ENCODE results near the gene CLEC4G.
A peak's percentile ranks its signal among the peaks of the same experiment; 100 is the strongest.
"Not testable (repeated sequence)": the region's sequence is repeated elsewhere in the genome, so short reads cannot be mapped to it uniquely, and the experiment has no call there.

Gene CLEC4G, protein sequence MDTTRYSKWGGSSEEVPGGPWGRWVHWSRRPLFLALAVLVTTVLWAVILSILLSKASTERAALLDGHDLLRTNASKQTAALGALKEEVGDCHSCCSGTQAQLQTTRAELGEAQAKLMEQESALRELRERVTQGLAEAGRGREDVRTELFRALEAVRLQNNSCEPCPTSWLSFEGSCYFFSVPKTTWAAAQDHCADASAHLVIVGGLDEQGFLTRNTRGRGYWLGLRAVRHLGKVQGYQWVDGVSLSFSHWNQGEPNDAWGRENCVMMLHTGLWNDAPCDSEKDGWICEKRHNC

DNA sequence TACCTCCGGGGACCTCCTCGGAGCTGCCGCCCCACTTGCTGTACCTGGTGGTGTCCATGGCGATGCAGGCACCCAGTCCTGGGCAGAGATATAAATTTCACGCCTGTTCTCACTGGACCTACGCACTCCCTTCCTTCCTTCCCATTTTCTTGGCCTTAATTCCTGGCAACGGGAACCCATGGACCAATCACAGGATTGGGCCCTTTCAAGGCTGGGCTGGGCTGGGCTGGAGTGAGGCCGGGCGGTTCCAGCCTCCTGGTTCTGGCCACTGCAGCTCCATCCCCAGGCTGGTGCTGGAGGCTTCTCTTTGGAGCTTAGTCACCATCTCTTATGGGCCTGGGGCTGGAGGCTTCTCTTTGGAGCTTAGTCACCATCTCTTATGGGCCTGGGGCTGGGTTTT lies at the start of gene CLEC4G:
Gene CLEC4G (minus strand): TSS at position 66 of the 400 bp plus-strand sequence. CDS start 8 bp downstream, at position 58.
- DNase-seq, result no peak

DNA sequence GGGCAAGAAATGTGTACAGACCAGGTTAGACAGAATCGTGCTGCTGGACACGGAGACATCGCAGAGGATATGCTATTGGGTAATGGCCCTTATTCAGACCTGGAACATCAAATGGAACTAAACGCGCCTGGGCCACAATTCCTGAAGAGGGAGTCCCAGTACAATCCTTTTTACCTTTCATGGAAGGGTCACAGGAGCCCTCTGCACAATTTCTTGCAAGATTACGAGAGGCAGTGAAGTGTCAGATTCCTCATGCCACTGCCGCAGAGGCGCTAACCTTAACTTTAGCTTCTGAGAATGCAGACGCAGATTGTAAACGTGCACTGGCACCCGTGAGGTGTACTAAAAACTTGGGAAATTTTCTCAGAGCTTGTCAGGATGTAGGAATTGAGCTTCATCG lies 49.2 kb upstream of the CLEC4G start:
- no peak for DNase-seq

DNA sequence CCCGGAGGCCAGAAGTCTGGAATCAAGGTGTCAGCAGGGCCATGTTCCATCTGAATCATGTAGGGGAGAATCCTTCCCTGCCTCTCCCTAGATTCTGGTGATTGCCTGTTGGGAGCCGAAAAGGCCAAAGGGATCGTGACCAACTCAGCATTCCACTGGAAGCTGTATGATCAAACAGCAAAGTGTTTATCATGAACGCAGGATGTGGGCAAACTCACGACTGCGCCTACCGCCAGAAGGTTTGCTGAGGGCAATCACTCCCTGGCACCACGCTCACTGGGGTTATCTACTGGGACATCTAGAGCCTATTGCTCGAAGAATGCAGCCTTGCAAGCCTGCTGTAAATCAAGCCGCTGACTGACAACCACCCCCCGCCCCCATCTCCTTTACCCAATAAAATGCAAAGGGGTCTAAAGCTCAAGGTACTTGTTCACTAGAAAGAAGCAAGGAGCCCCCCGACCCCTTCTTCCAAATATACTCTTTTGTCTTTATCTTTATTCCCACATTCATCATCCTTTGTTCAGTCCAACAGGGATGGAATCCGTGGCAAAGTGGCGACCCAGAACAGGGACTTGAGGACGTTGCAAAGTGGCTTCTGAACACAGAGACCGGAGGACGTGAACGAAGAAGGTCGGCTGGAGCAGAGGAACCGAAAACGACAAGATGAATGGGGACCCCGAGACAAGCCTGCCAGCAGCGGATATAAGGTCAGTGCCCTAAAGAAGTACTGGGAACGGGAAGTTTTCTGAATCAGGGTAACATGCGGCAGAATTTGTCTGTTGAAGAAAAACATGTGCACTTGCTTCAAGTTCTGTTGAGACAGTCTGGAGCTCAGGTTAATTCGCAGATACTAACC lies 47.9 kb upstream of the CLEC4G start:
- no peak for DNase-seq

GRCh38 chr19:7778081-7778480 lies 46.2 kb upstream of the CLEC4G start:
- peak; percentile 53 for DNase-seq

- no peak for DNase-seq
Observed at GRCh38 chr19:7775761-7776160, 43.9 kb upstream of the CLEC4G start.

DNA sequence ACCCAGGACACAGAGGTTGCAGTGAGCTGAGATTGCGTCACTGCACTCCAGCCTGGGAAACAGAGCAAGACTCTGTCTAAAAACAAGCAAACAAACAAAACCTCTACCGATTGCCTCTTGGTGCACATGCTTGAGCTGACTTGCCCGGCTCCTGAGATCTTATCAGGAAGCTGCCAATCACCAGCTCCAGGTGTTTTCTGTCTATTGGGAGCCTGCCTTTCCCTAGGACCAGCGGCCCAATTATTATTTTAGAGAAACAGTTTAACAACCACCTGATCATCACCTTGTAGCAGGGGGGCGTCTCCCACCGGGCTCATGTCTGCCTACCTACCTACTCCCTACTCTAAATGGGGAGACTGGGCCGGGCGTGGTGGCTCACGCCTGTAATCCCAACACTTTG lies 41.9 kb upstream of the CLEC4G start:
- DNase-seq, result no peak

- DNase-seq, result peak; percentile 55
Observed at GRCh38 chr19:7772752-7773291, 40.9 kb upstream of the CLEC4G start.

- no peak for DNase-seq
Observed at GRCh38 chr19:7771072-7771471, 39.2 kb upstream of the CLEC4G start.

DNA sequence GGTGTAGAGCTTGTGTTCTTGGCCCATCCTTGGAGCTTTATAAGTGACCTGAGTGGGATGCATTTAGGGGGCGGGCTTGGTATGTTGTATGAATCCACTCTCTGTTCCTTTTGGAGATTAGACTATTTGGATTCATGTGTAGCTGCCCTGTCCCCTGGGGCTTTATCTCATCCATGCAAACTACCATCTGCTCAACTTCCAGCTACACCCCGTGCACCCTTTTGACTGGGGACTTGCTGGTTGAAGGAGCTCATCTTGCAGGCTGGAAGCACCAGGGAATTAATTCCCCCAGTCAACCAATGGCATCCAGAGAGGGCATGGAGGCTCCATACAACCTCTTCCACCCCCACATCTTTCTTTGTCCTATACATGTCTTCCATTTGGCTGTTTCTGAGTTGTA lies 37.3 kb upstream of the CLEC4G start:
- DNase-seq, result no peak

DNA sequence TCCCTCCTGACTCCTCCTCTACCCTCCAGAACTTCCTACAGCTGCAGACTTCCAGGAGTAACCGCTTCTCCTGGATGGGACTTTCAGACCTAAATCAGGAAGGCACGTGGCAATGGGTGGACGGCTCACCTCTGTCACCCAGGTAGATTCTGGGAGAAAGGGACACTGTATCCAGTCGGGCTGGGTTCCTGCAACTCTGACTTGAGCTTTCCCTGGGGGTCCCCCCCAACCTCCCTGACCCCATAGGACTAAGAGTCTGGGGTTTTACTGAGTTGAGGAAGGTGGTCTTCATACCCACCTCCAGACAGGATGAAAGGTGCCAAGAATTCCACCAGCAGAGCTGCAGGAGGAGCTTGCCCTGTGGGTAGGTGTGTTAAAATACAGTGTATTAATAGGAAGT lies 35.6 kb upstream of the CLEC4G start:
- DNase-seq, result no peak

DNA sequence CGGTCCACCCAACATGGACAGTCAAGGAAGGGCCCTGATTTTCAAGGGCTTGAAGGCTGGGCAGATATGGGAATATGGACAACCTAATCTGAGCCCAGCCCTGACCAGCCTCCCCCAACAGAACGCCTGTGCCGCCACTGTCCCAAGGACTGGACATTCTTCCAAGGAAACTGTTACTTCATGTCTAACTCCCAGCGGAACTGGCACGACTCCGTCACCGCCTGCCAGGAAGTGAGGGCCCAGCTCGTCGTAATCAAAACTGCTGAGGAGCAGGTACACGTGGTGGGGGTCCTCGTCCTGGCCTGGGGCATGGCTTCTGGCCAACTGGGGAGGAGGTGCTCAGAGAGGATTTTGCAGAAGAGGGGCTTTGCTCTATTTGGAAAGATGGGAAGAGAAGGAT lies 34.6 kb upstream of the CLEC4G start:
- no peak for DNase-seq

- DNase-seq, result not testable (repeated sequence)
Observed at GRCh38 chr19:7765043-7765442, 33.1 kb upstream of the CLEC4G start.

DNA sequence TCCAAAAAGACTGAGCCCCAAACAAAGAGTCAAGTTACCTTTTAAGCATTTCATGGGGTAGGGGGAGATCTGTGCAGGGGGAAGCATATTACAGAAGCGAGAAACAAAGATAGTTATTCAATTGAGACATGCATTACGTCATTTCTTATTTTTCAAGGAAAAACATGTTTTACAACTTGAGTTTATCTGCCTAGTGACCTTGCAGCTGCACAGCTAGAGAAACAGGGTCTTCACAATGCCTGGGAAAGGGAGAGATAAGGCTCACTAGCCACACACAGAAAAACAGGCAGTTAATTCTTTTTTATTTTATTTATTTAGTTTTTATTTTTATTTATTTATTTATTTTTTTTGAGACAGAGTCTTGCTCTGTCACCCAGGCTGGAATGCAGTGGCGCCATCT lies 32.2 kb upstream of the CLEC4G start:
- DNase-seq, result not testable (repeated sequence)

DNA sequence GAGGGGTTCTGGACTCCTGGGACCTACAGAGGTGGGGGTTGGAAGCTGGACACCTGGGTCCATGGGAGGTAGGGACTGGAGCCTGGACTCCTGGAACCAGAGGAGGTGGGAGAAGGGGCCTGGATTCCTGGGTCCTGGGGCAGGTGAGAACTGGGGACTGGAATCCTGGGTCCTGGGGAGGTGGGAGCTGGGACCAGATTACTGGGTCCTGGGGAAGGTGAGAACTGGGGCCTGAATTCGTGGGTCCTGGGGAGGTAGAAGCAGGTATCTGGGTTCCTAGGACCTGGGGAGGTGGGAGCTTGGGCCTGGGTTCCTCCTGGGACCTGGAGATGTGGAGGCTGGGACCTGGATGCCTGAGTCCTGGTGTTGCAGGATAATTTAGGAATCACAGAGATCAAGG lies 31.8 kb upstream of the CLEC4G start:
- DNase-seq, result no peak

GRCh38 chr19:7762719-7763293 lies 30.9 kb upstream of the CLEC4G start, which contains the start of gene CLEC4M:
Gene CLEC4M (plus strand): TSS chr19:7763243. CDS start chr19:7763267, 24 bp downstream.
- no peak for DNase-seq

GRCh38 chr19:7759156-7759555 lies 27.2 kb upstream of the CLEC4G start:
- no peak for DNase-seq

- no peak for DNase-seq
Observed at GRCh38 chr19:7757358-7757757, 25.4 kb upstream of the CLEC4G start.

DNA sequence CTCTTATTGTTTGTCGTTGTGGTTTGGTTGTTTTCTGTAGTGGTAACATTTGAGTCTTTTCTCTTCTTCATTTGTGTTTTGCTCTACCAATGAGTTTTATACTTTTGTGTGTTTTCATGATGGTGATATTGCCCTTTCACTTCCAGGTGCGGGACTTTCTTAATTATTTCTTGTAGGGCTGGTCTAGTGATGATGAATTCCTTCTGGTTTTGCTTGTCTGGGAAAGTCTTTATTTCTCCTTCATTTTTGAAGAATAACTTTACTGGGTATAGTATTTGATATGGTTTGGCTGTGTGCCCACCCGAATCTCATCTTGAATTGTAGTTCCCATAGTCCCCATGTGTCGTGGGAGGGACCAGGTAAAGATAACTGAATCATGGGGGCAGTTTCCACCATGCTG lies 24.3 kb upstream of the CLEC4G start:
- no peak for DNase-seq

GRCh38 chr19:7751157-7751783 lies 19.4 kb upstream of the CLEC4G start:
- no peak for DNase-seq

DNA sequence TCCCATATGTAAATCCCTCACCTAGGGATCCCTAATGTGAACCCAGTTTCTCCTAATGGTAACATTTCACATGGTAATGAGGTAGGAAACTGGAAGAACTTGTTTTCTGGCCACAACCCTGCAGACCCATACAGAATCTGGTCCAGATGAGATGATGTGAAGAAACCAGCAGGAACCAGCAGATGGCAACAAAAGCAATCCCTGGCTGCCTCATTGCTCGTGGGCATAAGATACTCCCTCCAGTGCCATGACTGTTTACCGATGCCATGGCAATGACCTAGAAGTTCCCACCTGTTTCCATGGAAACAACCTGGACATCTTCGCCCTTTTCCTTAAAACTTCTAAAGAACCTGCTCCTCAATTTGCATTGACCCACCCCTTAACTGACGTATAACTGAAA lies 16.8 kb upstream of the CLEC4G start:
- no peak for DNase-seq

DNA sequence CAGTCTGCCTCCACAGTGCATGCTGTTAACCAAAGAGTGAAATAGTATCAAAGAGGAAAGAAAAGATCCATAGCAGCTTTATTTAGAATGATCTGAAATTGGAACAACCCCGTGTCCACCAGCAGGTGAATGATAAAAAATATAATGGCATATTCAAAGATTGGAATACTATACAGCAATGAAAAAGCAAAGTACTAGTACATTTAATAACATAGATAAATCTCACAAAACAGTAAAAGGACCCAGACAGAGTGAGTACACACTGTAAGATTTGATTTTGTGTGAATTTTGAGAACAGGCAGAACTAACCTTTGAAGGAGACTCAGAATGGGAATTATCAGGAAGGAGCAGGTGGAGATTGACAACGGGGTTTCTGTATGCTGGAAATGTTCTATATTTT lies 16.3 kb upstream of the CLEC4G start:
- DNase-seq, result no peak

- DNase-seq, result no peak
Observed at GRCh38 chr19:7746903-7747884, 15.3 kb upstream of the CLEC4G start, which contains the start of gene CD209. Gene CD209 (minus strand): TSS chr19:7747534. CDS start chr19:7747511, 23 bp downstream.

All from GF-D8 (cell line).